Neural progenitor cell (in vitro differentiated cells): ENCODE results near the gene PHACTR2.

Source experiments
- EZH2 ChIP-seq: fragments of 200-600 bp; sonication (generic); IDR thresholded peaks from 2 replicates; pipeline ENCODE4 v1.6.1; 2017; ENCODE audit warnings: antibody characterized with exemption, mild to moderate bottlenecking, moderate library complexity
- EZH2phosphoT487 ChIP-seq: fragments of 200-600 bp; sonication (generic); IDR thresholded peaks from 2 replicates; pipeline ENCODE4 v1.6.1; 2017; ENCODE audit warnings: antibody characterized with exemption
- TF ChIP-seq, protein P1 (sequence below): fragments of 200-600 bp; sonication (generic); IDR thresholded peaks from 2 replicates; pipeline ENCODE4 v1.5.1; 2017; ENCODE audit warnings: antibody characterized with exemption, mild to moderate bottlenecking

DNA sequence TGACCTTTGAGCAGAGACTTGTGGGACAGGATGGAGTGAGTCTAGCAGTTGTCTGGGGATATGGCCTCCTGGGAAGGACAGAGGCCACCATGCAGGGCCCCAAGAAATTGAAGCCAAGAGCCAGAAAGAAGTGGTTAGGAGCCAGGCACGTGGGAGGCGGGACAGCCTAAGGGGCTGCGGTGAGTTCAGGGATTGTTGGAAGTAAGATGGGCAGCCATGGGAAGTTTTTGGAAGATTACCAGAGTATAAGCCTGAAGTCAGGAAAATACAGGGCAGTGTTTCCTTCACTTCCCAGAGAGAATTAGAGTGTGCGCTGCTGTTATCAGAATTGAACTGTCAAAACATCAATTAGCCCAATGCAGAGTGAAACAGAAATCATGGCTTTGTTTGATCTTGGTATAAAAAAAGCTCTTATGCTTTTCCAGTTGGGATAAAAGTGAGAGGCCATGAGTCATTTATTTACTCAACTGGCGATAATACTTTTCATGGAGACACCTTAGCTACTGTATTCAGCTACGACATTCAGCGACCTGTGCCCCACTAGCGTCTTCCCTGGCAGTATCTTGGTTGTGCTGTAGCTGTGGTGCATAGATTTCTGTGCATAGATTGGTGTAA is 66.9 kb downstream of the PHACTR2 start:
- TF ChIP-seq, protein P1, sequence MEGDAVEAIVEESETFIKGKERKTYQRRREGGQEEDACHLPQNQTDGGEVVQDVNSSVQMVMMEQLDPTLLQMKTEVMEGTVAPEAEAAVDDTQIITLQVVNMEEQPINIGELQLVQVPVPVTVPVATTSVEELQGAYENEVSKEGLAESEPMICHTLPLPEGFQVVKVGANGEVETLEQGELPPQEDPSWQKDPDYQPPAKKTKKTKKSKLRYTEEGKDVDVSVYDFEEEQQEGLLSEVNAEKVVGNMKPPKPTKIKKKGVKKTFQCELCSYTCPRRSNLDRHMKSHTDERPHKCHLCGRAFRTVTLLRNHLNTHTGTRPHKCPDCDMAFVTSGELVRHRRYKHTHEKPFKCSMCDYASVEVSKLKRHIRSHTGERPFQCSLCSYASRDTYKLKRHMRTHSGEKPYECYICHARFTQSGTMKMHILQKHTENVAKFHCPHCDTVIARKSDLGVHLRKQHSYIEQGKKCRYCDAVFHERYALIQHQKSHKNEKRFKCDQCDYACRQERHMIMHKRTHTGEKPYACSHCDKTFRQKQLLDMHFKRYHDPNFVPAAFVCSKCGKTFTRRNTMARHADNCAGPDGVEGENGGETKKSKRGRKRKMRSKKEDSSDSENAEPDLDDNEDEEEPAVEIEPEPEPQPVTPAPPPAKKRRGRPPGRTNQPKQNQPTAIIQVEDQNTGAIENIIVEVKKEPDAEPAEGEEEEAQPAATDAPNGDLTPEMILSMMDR = no peak
- TF ChIP-seq EZH2phosphoT487 (no peak), EZH2 (no peak)
